ENCODE measurements around the gene KRT81.

Gene KRT81

DNA sequence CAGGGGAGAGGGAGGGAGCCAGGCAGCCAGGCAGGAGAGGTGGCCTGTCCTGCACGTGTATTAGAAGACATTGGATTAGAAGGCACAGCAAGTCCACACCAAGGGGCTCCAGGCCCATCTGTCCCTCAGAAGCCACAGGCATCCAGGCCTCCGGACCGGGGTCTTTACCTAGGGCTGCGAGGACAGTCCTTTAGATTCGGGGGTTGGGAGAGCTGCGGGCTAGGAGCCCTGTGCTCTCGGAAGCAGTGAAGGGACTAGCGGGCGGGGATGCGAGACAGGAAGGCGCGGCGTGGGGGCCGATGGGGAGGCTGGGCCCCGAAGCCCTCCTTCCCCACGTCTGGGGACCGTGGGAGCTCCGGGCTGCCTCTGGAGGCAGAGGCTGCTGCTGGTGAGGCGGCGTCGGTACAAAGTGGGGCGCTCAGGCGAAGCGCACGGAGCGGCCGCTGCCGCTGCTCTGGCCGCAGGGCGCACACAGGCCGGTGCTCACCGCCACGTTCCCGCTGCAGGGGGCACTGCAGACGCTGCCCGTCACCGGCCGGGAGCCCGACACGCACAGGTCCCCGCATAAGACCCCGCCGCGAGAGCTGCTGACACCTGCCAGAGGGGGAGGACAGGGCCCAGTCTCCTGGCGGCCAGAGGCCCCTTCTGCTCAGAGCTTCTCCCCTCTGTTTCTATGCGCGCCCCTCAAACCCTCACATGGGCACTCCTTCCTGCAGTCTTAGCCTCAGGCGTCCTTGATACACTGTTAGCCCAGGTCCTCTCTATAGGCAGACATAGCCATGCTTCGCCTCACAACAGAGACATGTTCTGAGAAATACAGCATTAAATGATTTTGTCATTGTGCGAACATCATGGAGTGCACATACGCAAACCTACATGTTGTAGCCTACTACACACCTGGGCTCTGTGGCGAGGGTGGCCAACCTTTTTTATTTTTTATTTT lies 41.0 kb downstream of the KRT81 start:
- no peaks in the 10 kb centered on the region for H4K20me1 ChIP-seq (ENCODE audit: insufficient read depth, low read length, poor library complexity, severe bottlenecking)
- H3K4me3 ChIP-seq (ENCODE audit: low read length, poor library complexity, severe bottlenecking): no peak overlapping the region
- no peak overlapping the region for H2AFZ ChIP-seq (ENCODE audit: low read length)
- TF ChIP-seq EZH2phosphoT487 (IDR thresholded peaks at IDR 0.05; ENCODE audit: borderline replicate concordance) (no peak), CTCF (conservative IDR thresholded peaks at IDR 0.05; ENCODE audit: low read length) (no peak)
- H3K9me3 ChIP-seq (ENCODE audit: insufficient read depth, low read depth, low read length): no peaks in the 10 kb centered on the region
- H3K9me2 ChIP-seq (replicated peaks; ENCODE audit: low read depth, low read length): no peaks in the 10 kb centered on the region
- no peak overlapping the region for H3K9ac ChIP-seq (ENCODE audit: low read depth, low read length, poor library complexity, severe bottlenecking)
- H3K4me1 ChIP-seq (ENCODE audit: insufficient read depth, low read length, poor library complexity, severe bottlenecking): no peaks in the 10 kb centered on the region
- no peaks in the 10 kb centered on the region for H3K36me3 ChIP-seq (ENCODE audit: insufficient read depth, low read length)
- H3K4me2 ChIP-seq (ENCODE audit: low read depth, low read length, poor library complexity, severe bottlenecking): no peak overlapping the region
- no peaks in the 10 kb centered on the region for H3F3A ChIP-seq (ENCODE audit: low read depth)
- H3K27me3 ChIP-seq (ENCODE audit: insufficient read depth, low read length, poor library complexity, severe bottlenecking): no peaks in the 10 kb centered on the region
- no peaks in the 10 kb centered on the region for H3K79me2 ChIP-seq (ENCODE audit: insufficient read depth, low read length)

- no peaks in the 10 kb centered on the region for H3K79me2 ChIP-seq (ENCODE audit: insufficient read depth, low read length)
- no peaks in the 10 kb centered on the region for H3K9me3 ChIP-seq (ENCODE audit: insufficient read depth, low read depth, low read length)
- no peaks in the 10 kb centered on the region for H3K27me3 ChIP-seq (ENCODE audit: insufficient read depth, low read length, poor library complexity, severe bottlenecking)
Measured at GRCh38 chr12:52249511-52250047, 41.8 kb downstream of the KRT81 start.

More at GRCh38 chr12:52249511-52250047, 41.8 kb downstream of the KRT81 start:
- Histone ChIP-seq H2AFZ (ENCODE audit: low read length) (no peak overlapping the region), H3F3A (ENCODE audit: low read depth) (no peaks in the 10 kb centered on the region), H3K4me1 (ENCODE audit: insufficient read depth, low read length, poor library complexity, severe bottlenecking) (no peaks in the 10 kb centered on the region), H3K9ac (ENCODE audit: low read depth, low read length, poor library complexity, severe bottlenecking) (no peak overlapping the region), H3K9me2 (replicated peaks; ENCODE audit: low read depth, low read length) (no peaks in the 10 kb centered on the region), H3K4me2 (ENCODE audit: low read depth, low read length, poor library complexity, severe bottlenecking) (no peak overlapping the region), H3K36me3 (ENCODE audit: insufficient read depth, low read length) (no peaks in the 10 kb centered on the region), H4K20me1 (ENCODE audit: insufficient read depth, low read length, poor library complexity, severe bottlenecking) (no peaks in the 10 kb centered on the region), H3K4me3 (ENCODE audit: low read length, poor library complexity, severe bottlenecking) (no peak overlapping the region)
- TF ChIP-seq CTCF (conservative IDR thresholded peaks at IDR 0.05; ENCODE audit: low read length): no peak
- no peak for TF ChIP-seq EZH2phosphoT487 (IDR thresholded peaks at IDR 0.05; ENCODE audit: borderline replicate concordance)
